ENCODE measurements around the gene NR5A1. TPM values are rescaled to one million over a fixed set of nuclear protein-coding genes. Genes with fewer than 3 reads are reported as not detected.
A peak's percentile ranks its signal among the peaks of the same experiment; 100 is the strongest.

The NR5A1 gene
- total and polyA plus RNA-seq, 11 donors: 0.04 to 0.14 TPM; not detected in 9

DNA sequence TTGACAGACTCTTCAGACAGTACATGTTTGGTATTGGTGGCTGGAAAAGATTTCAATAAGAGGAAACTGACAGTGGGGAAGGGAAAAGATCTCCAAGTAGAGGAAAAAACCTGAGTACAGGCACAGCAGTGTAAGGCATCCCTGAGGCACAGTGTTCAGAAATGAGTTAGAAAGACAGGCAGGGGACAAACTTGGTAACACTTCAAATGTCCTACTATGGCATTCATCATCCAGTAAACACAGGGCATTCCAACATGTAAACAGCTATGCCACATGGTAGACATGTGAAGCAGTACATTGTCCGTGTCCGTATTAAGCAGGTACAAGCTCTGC is 45.0 kb upstream of the NR5A1 start:
- no peaks in the 10 kb centered on the region for H3K36me3 ChIP-seq
- no peak overlapping the region for H3K4me3 ChIP-seq
- intact Hi-C loops (cut with DNase I): loop anchor here (1.0 to 10.0 kb wide), 5 partner anchors 63 to 161 kb away; no protein-coding TSS in a partner anchor
- no peak overlapping the region for H3K27ac ChIP-seq
- no peak for DNase-seq
- H3K27me3 ChIP-seq: no peaks in the 10 kb centered on the region
- H3K4me1 ChIP-seq: peaks cover 0 to 17% (median 0%) of the 10 kb centered on the region in 12 donors
- TF ChIP-seq POLR2A (IDR thresholded peaks at IDR 0.05): no peak
- TF ChIP-seq, protein P1, sequence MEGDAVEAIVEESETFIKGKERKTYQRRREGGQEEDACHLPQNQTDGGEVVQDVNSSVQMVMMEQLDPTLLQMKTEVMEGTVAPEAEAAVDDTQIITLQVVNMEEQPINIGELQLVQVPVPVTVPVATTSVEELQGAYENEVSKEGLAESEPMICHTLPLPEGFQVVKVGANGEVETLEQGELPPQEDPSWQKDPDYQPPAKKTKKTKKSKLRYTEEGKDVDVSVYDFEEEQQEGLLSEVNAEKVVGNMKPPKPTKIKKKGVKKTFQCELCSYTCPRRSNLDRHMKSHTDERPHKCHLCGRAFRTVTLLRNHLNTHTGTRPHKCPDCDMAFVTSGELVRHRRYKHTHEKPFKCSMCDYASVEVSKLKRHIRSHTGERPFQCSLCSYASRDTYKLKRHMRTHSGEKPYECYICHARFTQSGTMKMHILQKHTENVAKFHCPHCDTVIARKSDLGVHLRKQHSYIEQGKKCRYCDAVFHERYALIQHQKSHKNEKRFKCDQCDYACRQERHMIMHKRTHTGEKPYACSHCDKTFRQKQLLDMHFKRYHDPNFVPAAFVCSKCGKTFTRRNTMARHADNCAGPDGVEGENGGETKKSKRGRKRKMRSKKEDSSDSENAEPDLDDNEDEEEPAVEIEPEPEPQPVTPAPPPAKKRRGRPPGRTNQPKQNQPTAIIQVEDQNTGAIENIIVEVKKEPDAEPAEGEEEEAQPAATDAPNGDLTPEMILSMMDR (IDR thresholded peaks at IDR 0.05): no peak
- 79 to 88% (median 83%) methylated on average over 2 of the region's 2 CpGs for WGBS, 4 donors
- peak in 1 of 4 donors; percentile 4 for ATAC-seq
- no peaks in the 10 kb centered on the region for H3K9me3 ChIP-seq

DNA sequence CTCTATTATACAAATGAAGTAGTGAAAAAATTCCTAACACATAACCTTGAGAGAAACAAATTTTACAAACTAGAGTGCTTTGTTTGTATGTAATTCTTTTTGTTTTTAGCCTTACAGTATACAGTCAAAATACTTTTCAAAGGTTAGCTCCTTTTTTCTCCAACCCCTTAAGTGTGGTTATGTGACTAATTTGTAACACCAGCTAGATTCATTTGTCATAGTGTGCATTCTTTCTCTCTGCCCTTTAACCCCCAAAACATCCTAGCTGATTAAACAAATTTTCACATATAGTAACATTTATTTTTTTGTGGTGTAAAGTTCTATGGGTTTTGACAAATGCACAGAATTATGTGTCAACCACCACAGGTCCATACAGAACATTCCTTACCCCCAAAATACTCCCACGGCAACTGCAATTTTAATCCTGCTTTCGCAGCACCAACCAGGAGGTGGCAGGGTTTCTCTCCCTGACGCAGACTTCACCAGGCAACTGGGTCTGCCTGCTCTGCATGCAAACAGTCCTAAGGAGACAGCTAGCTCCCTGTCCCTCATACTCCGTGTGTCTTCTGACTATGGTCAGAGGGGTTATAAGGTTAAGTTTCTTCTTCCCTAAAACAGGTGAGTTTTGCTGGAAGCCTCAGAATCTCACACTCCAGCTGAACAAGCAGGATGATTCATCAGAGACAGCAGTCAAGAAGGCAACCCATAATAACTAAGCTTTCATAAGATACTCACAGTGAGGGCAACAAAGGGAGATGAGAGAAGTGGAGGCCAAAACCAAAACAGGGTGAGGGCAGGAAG is 44.5 kb upstream of the NR5A1 start:
- Histone ChIP-seq H3K27ac (no peak overlapping the region), H3K27me3 (no peaks in the 10 kb centered on the region), H3K4me3 (no peak overlapping the region), H3K9me3 (no peaks in the 10 kb centered on the region), H3K36me3 (no peaks in the 10 kb centered on the region), H3K4me1 (peaks cover 0 to 17% (median 0%) of the 10 kb centered on the region in 12 donors)
- TF ChIP-seq POLR2A (IDR thresholded peaks at IDR 0.05): no peak
- TF ChIP-seq, protein P1 (IDR thresholded peaks at IDR 0.05): peak in 11 of 12 donors; percentile 15 to 61 (median 50)
- WGBS, 4 donors: 15 to 27% (median 19%) methylated on average over 4 of the region's 4 CpGs
- ATAC-seq: peak; percentile 68 to 85 (median 76)
- peak in 4 of 5 donors; percentile 15 to 32 (median 27) for DNase-seq
- intact Hi-C loops (cut with DNase I): loop anchor here (1.0 to 10.0 kb wide), 5 partner anchors 63 to 161 kb away; no protein-coding TSS in a partner anchor

- DNase-seq (no peak), ATAC-seq (no peak)
- H3K9me3 ChIP-seq: no peaks in the 10 kb centered on the region
- peaks cover 0 to 17% (median 0%) of the 10 kb centered on the region in 12 donors for H3K4me1 ChIP-seq
- 87 to 95% (median 89%) methylated on average over 2 of the region's 2 CpGs for WGBS, 4 donors
- intact Hi-C loops (cut with DNase I): loop anchor here in 8 of 10 donors (5.0 to 10.0 kb wide), 3 partner anchors 65 to 162 kb away; no protein-coding TSS in a partner anchor
- H3K36me3 ChIP-seq: no peaks in the 10 kb centered on the region
- no peak overlapping the region for H3K27ac ChIP-seq
- TF ChIP-seq, protein P1 (IDR thresholded peaks at IDR 0.05): no peak
- no peak for TF ChIP-seq POLR2A (IDR thresholded peaks at IDR 0.05)
- no peak overlapping the region for H3K4me3 ChIP-seq
- no peaks in the 10 kb centered on the region for H3K27me3 ChIP-seq
Measured at GRCh38 chr9:124550072-124550471, 42.9 kb upstream of the NR5A1 start.

DNA sequence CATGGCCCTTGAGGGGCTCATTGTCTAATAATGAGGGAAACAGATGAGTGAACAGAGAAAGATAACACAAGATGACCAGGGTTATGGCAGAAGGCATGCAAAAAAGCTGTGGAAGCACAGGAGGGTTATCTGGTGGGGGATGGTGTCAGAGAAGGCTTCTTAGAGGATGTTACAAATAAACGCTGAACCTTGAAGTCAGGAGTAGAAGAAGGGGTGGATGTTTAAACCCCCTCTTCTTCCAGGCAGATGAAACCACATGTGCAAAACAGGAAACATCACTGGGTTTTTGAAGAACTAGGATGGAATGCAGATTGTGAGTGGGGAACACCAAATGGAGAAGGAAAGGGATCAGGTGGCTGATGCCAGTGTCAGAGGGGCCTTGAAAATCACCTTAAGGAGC is 41.8 kb upstream of the NR5A1 start:
- Histone ChIP-seq H3K9me3 (no peaks in the 10 kb centered on the region), H3K4me1 (peaks cover 0 to 15% (median 0%) of the 10 kb centered on the region in 12 donors), H3K27ac (no peak overlapping the region), H3K27me3 (no peaks in the 10 kb centered on the region), H3K4me3 (no peak overlapping the region), H3K36me3 (no peaks in the 10 kb centered on the region)
- 44 to 78% (median 67%) methylated on average over 1 of the region's 1 CpG for WGBS, 4 donors
- TF ChIP-seq POLR2A (IDR thresholded peaks at IDR 0.05): no peak
- TF ChIP-seq, protein P1 (IDR thresholded peaks at IDR 0.05): no peak
- intact Hi-C loops (cut with DNase I): loop anchor here in 1 of 10 donors (5.0 kb wide), 1 partner anchor 163 kb away; no protein-coding TSS in a partner anchor
- no peak for DNase-seq
- ATAC-seq: no peak

Measured in heart left ventricle (tissue), 16 donors.